ENCODE data around the gene LNX1. TPM values are rescaled to one million over a fixed set of nuclear protein-coding genes. Genes with fewer than 3 reads are reported as not detected.

LNX1 gene
- polyA plus RNA-seq, 3 donors, result 9.8 to 14.1 (median 11.2) TPM

GRCh38 chr4:53579826-53580225 is 11.5 kb downstream of the LNX1 start:
- WGBS, 3 donors, result 83 to 86% (median 84%) methylated on average over 3 of the region's 3 CpGs
- no peak overlapping the region for H3K27ac ChIP-seq (ENCODE audit: low read depth, low read length)

GRCh38 chr4:53576676-53577372 is 14.5 kb downstream of the LNX1 start:
- WGBS, 3 donors, result 6 to 19% (median 11%) methylated on average over 2 of the region's 2 CpGs
- H3K27ac ChIP-seq (ENCODE audit: low read depth, low read length), result no peak overlapping the region

- H3K27ac ChIP-seq (ENCODE audit: low read depth, low read length), result no peak overlapping the region
Measured at GRCh38 chr4:53576071-53576617, 15.1 kb downstream of the LNX1 start.

DNA sequence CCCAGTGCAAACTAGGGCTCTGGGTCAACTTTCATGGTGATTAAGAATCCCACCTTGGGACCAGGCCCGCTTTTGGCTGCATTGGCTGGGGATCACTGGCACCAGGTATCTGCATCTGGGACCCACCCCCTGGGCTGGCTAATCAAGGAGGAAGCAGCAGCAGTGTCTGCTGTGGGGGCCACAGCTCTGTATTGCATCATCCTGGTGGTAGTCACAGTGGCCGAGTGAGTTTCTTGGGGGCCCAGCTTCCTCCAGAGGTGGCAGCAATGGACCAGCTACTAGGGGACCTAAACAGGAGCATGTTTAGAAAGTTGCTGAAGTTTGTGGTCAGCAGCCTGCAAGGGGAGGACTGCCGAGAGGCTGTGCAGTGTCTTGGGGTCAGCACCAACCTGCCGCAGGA is 15.7 kb downstream of the LNX1 start:
- H3K27ac ChIP-seq (ENCODE audit: low read depth, low read length), result no peak overlapping the region
- 77 to 98% (median 81%) methylated on average over 4 of the region's 4 CpGs for WGBS, 3 donors

More at GRCh38 chr4:53576071-53576617, 15.1 kb downstream of the LNX1 start:
- 91 to 96% (median 94%) methylated on average over 9 of the region's 9 CpGs for WGBS, 3 donors

GRCh38 chr4:53574528-53574927 is 16.8 kb downstream of the LNX1 start:
- 91 to 95% (median 93%) methylated on average over 1 of the region's 1 CpG for WGBS, 3 donors
- no peak overlapping the region for H3K27ac ChIP-seq (ENCODE audit: low read depth, low read length)

GRCh38 chr4:53573696-53574095 is 17.6 kb downstream of the LNX1 start:
- no peak overlapping the region for H3K27ac ChIP-seq (ENCODE audit: low read depth, low read length)
- WGBS, 3 donors, result 57 to 76% (median 59%) methylated on average over 3 of the region's 3 CpGs

- 73 to 79% (median 74%) methylated on average over 2 of the region's 2 CpGs for WGBS, 3 donors
- no peak overlapping the region for H3K27ac ChIP-seq (ENCODE audit: low read depth, low read length)
Measured at GRCh38 chr4:53572600-53572994, 18.7 kb downstream of the LNX1 start.

- 84 to 88% (median 86%) methylated on average over 5 of the region's 5 CpGs for WGBS, 3 donors
- no peak overlapping the region for H3K27ac ChIP-seq (ENCODE audit: low read depth, low read length)
Measured at GRCh38 chr4:53571936-53572599, 19.2 kb downstream of the LNX1 start.

- no peak overlapping the region for H3K27ac ChIP-seq (ENCODE audit: low read depth, low read length)
- WGBS, 3 donors, result 73 to 80% (median 74%) methylated on average over 4 of the region's 4 CpGs
Measured at GRCh38 chr4:53563824-53564223, 27.5 kb downstream of the LNX1 start.

DNA sequence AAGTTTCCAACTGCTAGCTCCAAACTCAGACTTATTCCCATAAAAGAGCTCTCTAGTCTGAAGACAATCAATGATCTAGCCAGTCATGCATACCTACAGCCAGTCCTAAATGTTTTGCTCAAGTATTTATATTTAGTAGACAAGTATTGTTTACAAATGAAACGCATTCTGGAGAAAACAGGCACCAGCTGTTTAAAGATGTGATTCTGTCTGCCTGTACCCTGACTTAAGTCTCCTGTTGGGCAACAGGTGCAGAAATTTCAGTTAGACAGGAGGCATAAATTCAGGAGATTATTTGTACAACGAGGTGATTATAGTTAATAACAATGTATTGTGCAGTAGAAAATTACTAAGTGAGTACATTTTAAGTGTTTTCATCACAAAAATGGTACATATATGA is 28.9 kb downstream of the LNX1 start:
- H3K27ac ChIP-seq (ENCODE audit: low read depth, low read length), result no peak overlapping the region
- 47 to 84% (median 83%) methylated on average over 2 of the region's 2 CpGs for WGBS, 3 donors

DNA sequence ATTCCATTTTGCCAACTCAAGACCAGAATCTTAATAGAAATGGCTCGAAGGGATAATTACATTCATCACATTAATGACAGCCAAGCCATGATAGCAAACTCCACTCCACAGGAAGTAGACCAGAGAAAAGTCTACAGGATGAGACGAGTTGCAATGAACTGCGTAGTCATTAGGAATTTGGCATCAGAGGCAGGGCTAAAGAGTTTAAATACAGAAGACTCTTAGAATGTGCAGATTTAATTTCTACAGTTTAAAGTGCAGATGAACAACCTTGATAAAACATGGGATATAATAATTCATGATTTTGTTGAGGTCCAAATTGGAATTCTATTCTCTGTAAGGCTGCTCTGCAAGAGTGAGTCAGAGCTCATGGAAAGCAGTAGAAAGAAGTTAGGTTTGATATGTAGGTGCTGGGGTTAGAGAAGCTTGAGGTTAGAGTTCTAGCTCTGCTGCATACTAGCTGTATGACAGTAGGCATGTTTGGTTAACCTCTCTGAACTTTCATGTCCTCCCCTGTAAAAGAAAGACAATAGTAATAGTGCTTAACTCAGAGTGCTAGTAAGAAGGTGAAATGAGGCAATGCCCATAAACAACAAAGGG is 32.2 kb downstream of the LNX1 start:
- 70 to 88% (median 73%) methylated on average over 3 of the region's 3 CpGs for WGBS, 3 donors
- no peak overlapping the region for H3K27ac ChIP-seq (ENCODE audit: low read depth, low read length)

GRCh38 chr4:53558065-53558801 is 33.1 kb downstream of the LNX1 start:
- H3K27ac ChIP-seq (ENCODE audit: low read depth, low read length), result no peak overlapping the region
- WGBS, 3 donors, result 75 to 81% (median 77%) methylated on average over 12 of the region's 12 CpGs

DNA sequence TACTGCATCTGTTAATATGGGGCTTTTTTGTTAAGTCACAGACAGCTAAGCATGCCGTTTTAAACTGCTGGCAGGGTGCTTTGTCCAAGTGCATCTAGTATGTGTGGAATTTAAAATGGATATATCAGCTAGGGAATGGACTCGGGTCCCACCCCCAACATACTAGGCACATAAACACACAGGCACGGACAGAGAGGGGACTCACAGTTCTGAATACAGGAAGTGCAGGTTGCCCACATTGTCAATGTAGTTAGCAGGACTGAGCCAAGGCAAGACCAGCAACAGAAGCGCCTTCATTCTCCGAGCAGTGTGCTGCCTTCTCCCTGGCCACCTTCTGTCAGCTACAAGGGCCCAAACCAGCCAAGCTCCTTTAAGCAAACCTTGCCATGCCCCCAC is 33.6 kb downstream of the LNX1 start:
- 61 to 82% (median 65%) methylated on average over 5 of the region's 5 CpGs for WGBS, 3 donors
- no peak overlapping the region for H3K27ac ChIP-seq (ENCODE audit: low read depth, low read length)

DNA sequence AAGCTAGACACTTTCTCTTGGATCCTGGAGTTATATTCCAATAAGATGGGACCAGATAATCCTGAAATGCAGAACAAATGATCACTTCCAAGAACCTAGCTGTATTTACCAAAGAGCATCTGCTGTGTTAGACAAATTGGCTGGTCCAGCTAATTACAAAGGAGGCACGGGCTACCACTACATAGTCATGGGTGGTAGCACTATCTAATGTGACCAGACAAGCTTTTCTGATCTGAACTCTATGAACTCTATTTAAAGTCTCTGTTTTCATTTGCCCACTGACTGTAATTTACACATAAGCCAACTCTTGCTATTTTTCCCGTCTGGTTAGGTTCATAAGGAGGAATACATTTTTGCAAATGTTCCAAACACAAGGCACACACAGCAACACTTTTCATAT is 34.6 kb downstream of the LNX1 start:
- WGBS, 3 donors, result 90 to 93% (median 91%) methylated on average over 2 of the region's 2 CpGs

GRCh38 chr4:53553486-53554210 is 37.6 kb downstream of the LNX1 start:
- 91 to 96% (median 94%) methylated on average over 9 of the region's 9 CpGs for WGBS, 3 donors
- no peak overlapping the region for H3K27ac ChIP-seq (ENCODE audit: low read depth, low read length)

More for the DNA sequence above, 34.6 kb downstream of the LNX1 start:
- no peak overlapping the region for H3K27ac ChIP-seq (ENCODE audit: low read depth, low read length)

GRCh38 chr4:53552711-53553110 is 38.6 kb downstream of the LNX1 start:
- WGBS, 3 donors, result 88 to 95% (median 88%) methylated on average over 3 of the region's 3 CpGs
- no peak overlapping the region for H3K27ac ChIP-seq (ENCODE audit: low read depth, low read length)

DNA sequence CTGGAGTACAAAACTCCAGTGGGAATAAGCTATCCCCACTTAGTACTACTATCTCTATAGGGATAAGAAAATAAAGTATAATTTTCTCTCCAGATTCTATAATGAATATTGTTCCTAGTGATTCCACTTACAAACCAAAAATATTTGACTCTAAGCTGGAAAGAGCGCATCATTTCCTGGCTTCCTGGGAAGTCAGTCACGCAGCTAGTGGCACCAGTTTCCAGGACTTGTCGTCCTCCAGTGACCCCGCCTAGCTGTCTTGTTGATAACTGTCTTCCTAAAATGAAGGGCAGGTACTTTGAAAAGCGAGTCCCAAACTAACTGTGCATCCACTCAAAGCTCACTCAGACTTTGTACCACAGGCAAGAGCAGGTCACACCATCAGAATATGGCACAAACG is 39.3 kb downstream of the LNX1 start:
- no peak overlapping the region for H3K27ac ChIP-seq (ENCODE audit: low read depth, low read length)
- WGBS, 3 donors, result 79 to 83% (median 82%) methylated on average over 6 of the region's 6 CpGs

DNA sequence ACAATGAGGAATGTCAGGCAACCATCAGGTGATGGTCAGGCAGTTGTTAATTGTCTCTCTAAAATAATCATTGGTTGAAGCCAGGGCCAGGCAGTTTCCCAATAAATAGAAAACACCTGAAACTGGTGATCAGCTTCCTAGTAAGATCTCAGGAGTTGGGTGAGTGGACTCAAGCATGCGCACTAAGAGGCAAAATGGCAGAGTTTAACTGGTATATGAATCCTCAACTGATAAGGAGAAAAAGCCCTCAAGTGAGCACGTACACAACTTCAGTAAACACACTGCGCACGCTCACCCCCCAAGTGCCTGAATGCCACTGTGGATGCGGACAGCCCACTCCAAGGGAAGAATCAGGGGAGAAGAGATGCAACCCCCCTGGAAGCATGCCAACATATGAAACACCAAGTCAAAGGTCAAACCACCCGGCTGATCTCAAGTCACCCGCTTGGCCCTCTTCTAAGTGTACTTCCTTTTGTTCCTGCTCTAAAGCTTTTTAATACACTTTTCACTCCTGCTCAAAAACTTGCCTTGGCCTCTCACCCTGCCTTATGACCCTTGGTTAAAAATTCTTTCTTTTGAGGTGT is 39.9 kb downstream of the LNX1 start:
- WGBS, 3 donors, result 84 to 91% (median 91%) methylated on average over 7 of the region's 7 CpGs
- no peak overlapping the region for H3K27ac ChIP-seq (ENCODE audit: low read depth, low read length)

Measured in adipose tissue (tissue), 3 donors.